ENCODE results near the gene LENEP.

LENEP gene

GRCh38 chr1:154961207-154962155 is 31.9 kb upstream of the LENEP start, which contains the start of gene PYGO2:
Gene PYGO2, minus strand, starts transcription at chr1:154961782. Its CDS starts 206 bp downstream, at chr1:154961576.
- peak; percentile 84 for DNase-seq

GRCh38 chr1:154962156-154962749 is 31.1 kb upstream of the LENEP start:
- DNase-seq = no peak

- DNase-seq = no peak
These were observed 30.5 kb upstream of the LENEP start for GRCh38 chr1:154962795-154963330.

GRCh38 chr1:154963643-154964042 is 29.7 kb upstream of the LENEP start:
- DNase-seq = no peak

- DNase-seq = no peak
These were observed 29.0 kb upstream of the LENEP start for GRCh38 chr1:154964359-154964758.

GRCh38 chr1:154966111-154966510 is 27.3 kb upstream of the LENEP start:
- DNase-seq = no peak

GRCh38 chr1:154967331-154967950 is 25.9 kb upstream of the LENEP start:
- DNase-seq = no peak

- DNase-seq = no peak
These were observed 24.7 kb upstream of the LENEP start for GRCh38 chr1:154968731-154969130.

GRCh38 chr1:154969246-154969645 is 24.1 kb upstream of the LENEP start:
- DNase-seq = no peak

- DNase-seq = no peak
These were observed 23.4 kb upstream of the LENEP start for GRCh38 chr1:154969860-154970452.

- peak; percentile 51 for DNase-seq
These were observed 22.6 kb upstream of the LENEP start, which contains the start of gene SHC1 for GRCh38 chr1:154970631-154971340. Gene SHC1, minus strand, starts transcription at chr1:154970747. Its CDS starts 221 bp downstream, at chr1:154970526.

- no peak for DNase-seq
These were observed 21.9 kb upstream of the LENEP start for GRCh38 chr1:154971341-154971998.

GRCh38 chr1:154972213-154972516 is 21.2 kb upstream of the LENEP start:
- no peak for DNase-seq

- no peak for DNase-seq
These were observed 20.7 kb upstream of the LENEP start for GRCh38 chr1:154972517-154973343.

GRCh38 chr1:154973344-154974101 is 19.9 kb upstream of the LENEP start:
- peak; percentile 93 for DNase-seq

- DNase-seq = peak; percentile 97
These were observed 19.1 kb upstream of the LENEP start, which contains the start of gene CKS1B for GRCh38 chr1:154974102-154974807. Gene CKS1B, plus strand, starts transcription at chr1:154974681. Its CDS starts 65 bp downstream, at chr1:154974746.

GRCh38 chr1:154974808-154975408 is 18.5 kb upstream of the LENEP start:
- peak; percentile 92 for DNase-seq

- DNase-seq = peak; percentile 72
These were observed 17.9 kb upstream of the LENEP start for GRCh38 chr1:154975409-154976059.
